ENCODE data around the gene SYDE2. TPM values are rescaled to one million over a fixed set of nuclear protein-coding genes. Genes with fewer than 3 reads are reported as not detected.

Gene SYDE2
- total and polyA plus RNA-seq, 9 of the 15 experiments (the other 6 are each of a cell fraction or from before 2014, with no cell fraction given) = 0.39 to 8.7 (median 4.5) TPM

DNA sequence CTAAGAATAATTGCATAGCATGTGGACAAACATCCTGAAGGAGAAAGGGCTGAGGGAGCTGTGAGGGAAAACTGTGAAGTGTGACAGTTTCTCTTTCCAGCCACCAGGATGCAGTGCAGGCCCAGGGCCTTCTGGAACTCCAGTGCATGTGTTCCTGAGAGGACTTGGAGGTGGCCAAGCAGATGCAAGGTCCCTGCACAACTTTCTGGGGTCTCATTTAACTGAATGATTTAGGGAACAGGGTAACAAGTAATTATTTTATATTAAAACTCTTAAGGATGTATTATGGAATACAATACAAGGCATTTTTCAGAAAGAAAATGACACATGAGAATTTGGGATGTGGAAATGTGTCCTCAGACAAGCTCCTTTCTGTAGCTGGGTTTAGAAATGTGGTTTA is 91.3 kb downstream of the SYDE2 start (continued):
- TF ChIP-seq, protein P1, sequence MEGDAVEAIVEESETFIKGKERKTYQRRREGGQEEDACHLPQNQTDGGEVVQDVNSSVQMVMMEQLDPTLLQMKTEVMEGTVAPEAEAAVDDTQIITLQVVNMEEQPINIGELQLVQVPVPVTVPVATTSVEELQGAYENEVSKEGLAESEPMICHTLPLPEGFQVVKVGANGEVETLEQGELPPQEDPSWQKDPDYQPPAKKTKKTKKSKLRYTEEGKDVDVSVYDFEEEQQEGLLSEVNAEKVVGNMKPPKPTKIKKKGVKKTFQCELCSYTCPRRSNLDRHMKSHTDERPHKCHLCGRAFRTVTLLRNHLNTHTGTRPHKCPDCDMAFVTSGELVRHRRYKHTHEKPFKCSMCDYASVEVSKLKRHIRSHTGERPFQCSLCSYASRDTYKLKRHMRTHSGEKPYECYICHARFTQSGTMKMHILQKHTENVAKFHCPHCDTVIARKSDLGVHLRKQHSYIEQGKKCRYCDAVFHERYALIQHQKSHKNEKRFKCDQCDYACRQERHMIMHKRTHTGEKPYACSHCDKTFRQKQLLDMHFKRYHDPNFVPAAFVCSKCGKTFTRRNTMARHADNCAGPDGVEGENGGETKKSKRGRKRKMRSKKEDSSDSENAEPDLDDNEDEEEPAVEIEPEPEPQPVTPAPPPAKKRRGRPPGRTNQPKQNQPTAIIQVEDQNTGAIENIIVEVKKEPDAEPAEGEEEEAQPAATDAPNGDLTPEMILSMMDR (IDR thresholded peaks at IDR 0.05 in 2 of 3, conservative IDR thresholded peaks at IDR 0.05 in 1 of 3; ENCODE audit: insufficient read depth in 2 of 3, low read depth in 1 of 3, low read length in 3 of 3) = peak; percentile 83 to 91 (median 90)
- TF ChIP-seq ZFPM2 (CRISPR knock-in tag; IDR thresholded peaks at IDR 0.05) (no peak), SIX5 (IDR thresholded peaks at IDR 0.05; ENCODE audit: borderline replicate concordance in 1 of 2, insufficient read depth in 1 of 2, low read depth in 1 of 2, low read length in 2 of 2) (no peak), KLF16 (IDR thresholded peaks at IDR 0.05) (0 out of 2 replicates have a peak, but pooled peaks have one; percentile 26), RAD21 (CRISPR knock-in tag; conservative IDR thresholded peaks at IDR 0.05 in 1 of 2, IDR thresholded peaks at IDR 0.05 in 1 of 2) (peak; percentile 94 to 96), ZNF146 (CRISPR knock-in tag; IDR thresholded peaks at IDR 0.05; ENCODE audit: unreplicated experiment) (no peak), L3MBTL2 (IDR thresholded peaks at IDR 0.05) (0 out of 2 replicates have a peak, but pooled peaks have one; percentile 35), FOXK2 (conservative IDR thresholded peaks at IDR 0.05 in 1 of 2, IDR thresholded peaks at IDR 0.05 in 1 of 2; ENCODE audit: low read depth in 2 of 2) (0 out of 4 replicates have a peak, but pooled peaks of 1 of the 2 experiments have one; percentile 53), SMC3 (conservative IDR thresholded peaks at IDR 0.05; ENCODE audit: insufficient read depth, low read depth, low read length) (peak; percentile 95), STAG1 (CRISPR knock-in tag; IDR thresholded peaks at IDR 0.05; ENCODE audit: borderline replicate concordance) (peak; percentile 73; the same call in 1 of the 2 replicates), HNRNPLL (IDR thresholded peaks at IDR 0.05; ENCODE audit: low read depth, low read length, poor library complexity, severe bottlenecking) (no peak), LARP7 (IDR thresholded peaks at IDR 0.05) (no peak), JUND (IDR thresholded peaks at IDR 0.05; ENCODE audit: borderline replicate concordance, low read depth, low read length) (0 out of 2 replicates have a peak, but pooled peaks have one; percentile 11), JUND (tag; IDR thresholded peaks at IDR 0.05; ENCODE audit: borderline replicate concordance, low read depth, low read length) (no peak), RCOR1 (IDR thresholded peaks at IDR 0.05; ENCODE audit: borderline replicate concordance in 1 of 2, low read depth in 2 of 2, low read length in 2 of 2) (0 out of 4 replicates have a peak, but pooled peaks of 1 of the 2 experiments have one; percentile 8), POLR2A (conservative IDR thresholded peaks at IDR 0.05) (no peak), MAZ (CRISPR knock-in tag; conservative IDR thresholded peaks at IDR 0.05 in 1 of 2, IDR thresholded peaks at IDR 0.05 in 1 of 2) (0 out of 4 replicates have a peak, but pooled peaks of 1 of the 2 experiments have one; percentile 18)
- TF ChIP-seq, protein P2, sequence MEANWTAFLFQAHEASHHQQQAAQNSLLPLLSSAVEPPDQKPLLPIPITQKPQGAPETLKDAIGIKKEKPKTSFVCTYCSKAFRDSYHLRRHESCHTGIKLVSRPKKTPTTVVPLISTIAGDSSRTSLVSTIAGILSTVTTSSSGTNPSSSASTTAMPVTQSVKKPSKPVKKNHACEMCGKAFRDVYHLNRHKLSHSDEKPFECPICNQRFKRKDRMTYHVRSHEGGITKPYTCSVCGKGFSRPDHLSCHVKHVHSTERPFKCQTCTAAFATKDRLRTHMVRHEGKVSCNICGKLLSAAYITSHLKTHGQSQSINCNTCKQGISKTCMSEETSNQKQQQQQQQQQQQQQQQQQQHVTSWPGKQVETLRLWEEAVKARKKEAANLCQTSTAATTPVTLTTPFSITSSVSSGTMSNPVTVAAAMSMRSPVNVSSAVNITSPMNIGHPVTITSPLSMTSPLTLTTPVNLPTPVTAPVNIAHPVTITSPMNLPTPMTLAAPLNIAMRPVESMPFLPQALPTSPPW (CRISPR knock-in tag; IDR thresholded peaks at IDR 0.05) = 0 out of 2 replicates have a peak, but pooled peaks have one; percentile 23
- TF ChIP-seq, protein P3, sequence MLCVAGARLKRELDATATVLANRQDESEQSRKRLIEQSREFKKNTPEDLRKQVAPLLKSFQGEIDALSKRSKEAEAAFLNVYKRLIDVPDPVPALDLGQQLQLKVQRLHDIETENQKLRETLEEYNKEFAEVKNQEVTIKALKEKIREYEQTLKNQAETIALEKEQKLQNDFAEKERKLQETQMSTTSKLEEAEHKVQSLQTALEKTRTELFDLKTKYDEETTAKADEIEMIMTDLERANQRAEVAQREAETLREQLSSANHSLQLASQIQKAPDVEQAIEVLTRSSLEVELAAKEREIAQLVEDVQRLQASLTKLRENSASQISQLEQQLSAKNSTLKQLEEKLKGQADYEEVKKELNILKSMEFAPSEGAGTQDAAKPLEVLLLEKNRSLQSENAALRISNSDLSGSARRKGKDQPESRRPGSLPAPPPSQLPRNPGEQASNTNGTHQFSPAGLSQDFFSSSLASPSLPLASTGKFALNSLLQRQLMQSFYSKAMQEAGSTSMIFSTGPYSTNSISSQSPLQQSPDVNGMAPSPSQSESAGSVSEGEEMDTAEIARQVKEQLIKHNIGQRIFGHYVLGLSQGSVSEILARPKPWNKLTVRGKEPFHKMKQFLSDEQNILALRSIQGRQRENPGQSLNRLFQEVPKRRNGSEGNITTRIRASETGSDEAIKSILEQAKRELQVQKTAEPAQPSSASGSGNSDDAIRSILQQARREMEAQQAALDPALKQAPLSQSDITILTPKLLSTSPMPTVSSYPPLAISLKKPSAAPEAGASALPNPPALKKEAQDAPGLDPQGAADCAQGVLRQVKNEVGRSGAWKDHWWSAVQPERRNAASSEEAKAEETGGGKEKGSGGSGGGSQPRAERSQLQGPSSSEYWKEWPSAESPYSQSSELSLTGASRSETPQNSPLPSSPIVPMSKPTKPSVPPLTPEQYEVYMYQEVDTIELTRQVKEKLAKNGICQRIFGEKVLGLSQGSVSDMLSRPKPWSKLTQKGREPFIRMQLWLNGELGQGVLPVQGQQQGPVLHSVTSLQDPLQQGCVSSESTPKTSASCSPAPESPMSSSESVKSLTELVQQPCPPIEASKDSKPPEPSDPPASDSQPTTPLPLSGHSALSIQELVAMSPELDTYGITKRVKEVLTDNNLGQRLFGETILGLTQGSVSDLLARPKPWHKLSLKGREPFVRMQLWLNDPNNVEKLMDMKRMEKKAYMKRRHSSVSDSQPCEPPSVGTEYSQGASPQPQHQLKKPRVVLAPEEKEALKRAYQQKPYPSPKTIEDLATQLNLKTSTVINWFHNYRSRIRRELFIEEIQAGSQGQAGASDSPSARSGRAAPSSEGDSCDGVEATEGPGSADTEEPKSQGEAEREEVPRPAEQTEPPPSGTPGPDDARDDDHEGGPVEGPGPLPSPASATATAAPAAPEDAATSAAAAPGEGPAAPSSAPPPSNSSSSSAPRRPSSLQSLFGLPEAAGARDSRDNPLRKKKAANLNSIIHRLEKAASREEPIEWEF (CRISPR knock-in tag; IDR thresholded peaks at IDR 0.05) = no peak
